Pancreas (tissue), 10 donors: Measurements from ENCODE around the gene SOS2. TPM values are rescaled to one million over a fixed set of nuclear protein-coding genes. Genes with fewer than 3 reads are reported as not detected.

Source experiments
- ATAC-seq, 4 donors: fragments of 200-7000 bp; cut with Tn5 transposase; one replicate each; pipeline versions ENCODE4 v1.8.0 to v1.9.1; 2020; ENCODE audit warnings: mild to moderate bottlenecking in 4 of 4, moderate library complexity in 4 of 4
- DNase-seq, 6 donors: peaks; one replicate each; pipeline ENCODE4 v3.0.0-alpha.2; 2020
- FAIRE-seq: peaks from 2 replicates; lab custom pipeline; 2012; peaks lifted over from hg19 to GRCh38; lab: Jason Lieb, UNC
- H3K27ac ChIP-seq, 4 donors: fragments of 200-600 bp; sonication (generic); 1 replicate in 3 of 4; 2 replicates in 1 of 4; pipeline versions ENCODE4 v1.5.0 to v1.8.0; 2020
- H3K27me3 ChIP-seq, 4 donors: fragments of 200-600 bp; one replicate each; pipeline ENCODE4 v1.8.0; 2021
- H3K36me3 ChIP-seq, 3 donors: fragments of 200-600 bp; sonication (generic) in 1 of 3; one replicate each; pipeline versions ENCODE4 v1.5.0 to v1.8.0; 2020 to 2021
- H3K4me1 ChIP-seq, 3 donors: fragments of 200-600 bp; one replicate each; pipeline ENCODE4 v1.8.0; 2021
- H3K4me3 ChIP-seq, 4 donors: fragments of 200-600 bp; sonication (generic) in 2 of 4; one replicate each; pipeline versions ENCODE4 v1.5.0 to v1.8.0; 2020 to 2021
- H3K9me3 ChIP-seq, 4 donors: fragments of 200-600 bp; one replicate each; pipeline ENCODE4 v1.8.0; 2021
- WGBS, 2 donors: extraction: QIAGEN DNeasy Blood & Tissue Kit; methylation state at CpG; one replicate each; pipeline ENCODE4 v1.1.7; 2013; 5-methylcytosine and 5-hydroxymethylcytosine counted together
- intact Hi-C, 3 donors: fragments of 100-400 bp; cut with DNase I; formaldehyde crosslinking; loops; one replicate each; pipeline versions ENCODE4 v1.11.1 to v1.14.2; 2022
- polyA plus RNA-seq, 2 donors: library from polyadenylated mRNA; stranded (reverse); fragments of 200-250 nt; gene quantifications; one replicate each; pipeline ENCODE4 v1.2.3, GENCODE V29; 2013
- total RNA-seq, 6 donors: library from RNA; stranded (reverse); fragmentation: NEBNext Ultra II Directional in 4 of 6; extraction: Animal tissue kit (Norgen Biotek cat#: 25700) in 4 of 6; gene quantifications; one replicate each; pipeline versions ENCODE4 v1.2.1 to v1.2.4, GENCODE V29; 2021 to 2023
- TF ChIP-seq, protein P1 (sequence below), 4 donors: fragments of 200-600 bp; sonication (generic) in 3 of 4; IDR thresholded peaks; one replicate each; pipeline versions ENCODE4 v1.5.0 to v1.8.0; 2021; ENCODE audit warnings: antibody characterized with exemption in 4 of 4
- donor health status: healthy with polysubstance abuse.
- donor health status: DM: no; HTN: no; CAD: no; lungs with moderate emphysema.
- donor health status: DM: no; HTN: no; CAD: no.
- donor health status: control.
- donor health status: control.
- donor health status: Bipolar disorder and iron deficiency.
- donor health status: DM: yes; HTN: yes; CAD: no.
- donor health status: DM: no; HTN: no; CAD: no.
- donor health status: DM: no; HTN: no; CAD: no.
- donor health status: DM: yes; HTN: yes; CAD: no.

Gene SOS2
- total and polyA plus RNA-seq, 8 donors, result 4.2 to 19.9 (median 10.7) TPM

DNA sequence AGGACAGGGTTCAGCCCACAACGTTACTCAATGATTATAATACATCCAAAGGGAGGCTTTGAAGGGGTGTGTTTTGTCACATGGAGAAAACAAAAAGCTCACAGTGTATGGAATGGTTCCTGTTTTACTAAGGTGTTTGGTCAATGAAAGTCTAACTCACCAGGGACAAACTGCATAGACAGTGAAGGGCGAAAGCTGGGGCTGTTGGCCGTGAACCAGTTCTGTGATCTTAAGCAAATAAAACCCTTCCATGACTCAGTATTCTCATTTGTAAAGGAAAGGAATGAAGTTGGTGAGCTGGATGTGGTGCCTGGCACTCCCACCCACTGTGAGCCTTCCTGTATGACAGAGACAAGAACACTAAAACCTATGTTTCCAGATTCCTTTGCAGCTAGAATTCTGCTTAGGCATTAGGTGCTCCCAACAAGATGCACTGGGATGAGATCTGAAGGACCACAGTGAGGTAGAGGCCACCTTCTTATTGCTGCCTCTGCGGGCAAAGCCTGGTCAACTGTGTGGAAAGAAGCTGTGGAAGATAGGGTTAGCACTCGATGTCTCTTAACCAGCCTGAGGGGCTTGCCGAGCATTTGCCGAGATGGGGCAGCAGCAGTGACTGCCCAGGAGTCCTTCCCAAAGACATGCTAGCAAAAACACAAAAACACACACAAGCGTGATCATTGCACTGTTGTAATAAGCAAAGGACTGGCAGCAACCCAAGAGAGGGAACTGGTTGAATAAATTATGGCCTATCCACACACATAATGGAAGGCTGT, 163.5 kb downstream of the SOS2 start:
- peak; percentile 60 to 87 (median 84) for ATAC-seq
- H3K4me3 ChIP-seq, result no peak overlapping the region
- WGBS, 2 donors, result 64 to 67% methylated on average over 8 of the region's 8 CpGs
- H3K4me1 ChIP-seq, result peaks cover 0 to 1% (median 0%) of the 10 kb centered on the region in 3 donors
- peak overlapping the region in 2 of 4 donors; percentile 30 to 37 for H3K27ac ChIP-seq
- intact Hi-C loops, result no loop called here
- FAIRE-seq, result no peak
- no peaks in the 10 kb centered on the region for H3K9me3 ChIP-seq
- H3K27me3 ChIP-seq, result no peaks in the 10 kb centered on the region
- DNase-seq, result peak in 2 of 6 donors; percentile 31 to 49
- no peaks in the 10 kb centered on the region for H3K36me3 ChIP-seq
- TF ChIP-seq, protein P1, sequence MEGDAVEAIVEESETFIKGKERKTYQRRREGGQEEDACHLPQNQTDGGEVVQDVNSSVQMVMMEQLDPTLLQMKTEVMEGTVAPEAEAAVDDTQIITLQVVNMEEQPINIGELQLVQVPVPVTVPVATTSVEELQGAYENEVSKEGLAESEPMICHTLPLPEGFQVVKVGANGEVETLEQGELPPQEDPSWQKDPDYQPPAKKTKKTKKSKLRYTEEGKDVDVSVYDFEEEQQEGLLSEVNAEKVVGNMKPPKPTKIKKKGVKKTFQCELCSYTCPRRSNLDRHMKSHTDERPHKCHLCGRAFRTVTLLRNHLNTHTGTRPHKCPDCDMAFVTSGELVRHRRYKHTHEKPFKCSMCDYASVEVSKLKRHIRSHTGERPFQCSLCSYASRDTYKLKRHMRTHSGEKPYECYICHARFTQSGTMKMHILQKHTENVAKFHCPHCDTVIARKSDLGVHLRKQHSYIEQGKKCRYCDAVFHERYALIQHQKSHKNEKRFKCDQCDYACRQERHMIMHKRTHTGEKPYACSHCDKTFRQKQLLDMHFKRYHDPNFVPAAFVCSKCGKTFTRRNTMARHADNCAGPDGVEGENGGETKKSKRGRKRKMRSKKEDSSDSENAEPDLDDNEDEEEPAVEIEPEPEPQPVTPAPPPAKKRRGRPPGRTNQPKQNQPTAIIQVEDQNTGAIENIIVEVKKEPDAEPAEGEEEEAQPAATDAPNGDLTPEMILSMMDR (IDR thresholded peaks at IDR 0.05), result no peak

Other genes starting within 250 kb of the SOS2 start
- gene VCPKMT, start 115.0 kb downstream of the SOS2 start, total RNA-seq, result 1 to 10 TPM; 2.8 to 4.8 (median 3.0) TPM
- 10 to 100 TPM; 12.2 to 13.3 TPM for gene VCPKMT, start 115.0 kb downstream of the SOS2 start, polyA plus RNA-seq
- gene L2HGDH, start 80.7 kb upstream of the SOS2 start, total RNA-seq, result 1 to 10 TPM; 3.1 to 5.1 (median 3.7) TPM
- gene L2HGDH, start 80.7 kb upstream of the SOS2 start, polyA plus RNA-seq, result 1 to 10 TPM in 1 of 2 donors, under 1 TPM in 1; 0.99 to 1.9 TPM
- gene DMAC2L, start 80.7 kb upstream of the SOS2 start, total RNA-seq, result 10 to 100 TPM in 2 of 6 donors, 1 to 10 TPM in 4; 8.3 to 17.7 (median 9.9) TPM
- gene DMAC2L, start 80.7 kb upstream of the SOS2 start, polyA plus RNA-seq, result 10 to 100 TPM in 1 of 2 donors, 1 to 10 TPM in 1; 8.7 to 10.0 TPM
- 1 to 10 TPM; 2.4 to 5.5 (median 4.4) TPM for gene CDKL1, start 165.3 kb upstream of the SOS2 start, total RNA-seq
- under 1 TPM; 0.56 to 0.80 TPM for gene CDKL1, start 165.3 kb upstream of the SOS2 start, polyA plus RNA-seq